Epithelial cell of esophagus (primary cell): ENCODE data around the gene TIMM22.
"Not testable (repeated sequence)": the region's sequence is repeated elsewhere in the genome, so short reads cannot be mapped to it uniquely, and the experiment has no call there.

ENCODE experiments used
- DNase-seq: peaks from one replicate; pipeline ENCODE4 v3.0.0; 2010; ENCODE audit warnings: low read depth
- H3K4me3 ChIP-seq: 2 replicates; pipeline ENCODE4 v1.5.1; 2011; ENCODE audit warnings: mild to moderate bottlenecking, low read length, control low read depth
- CTCF ChIP-seq: IDR thresholded peaks from 2 replicates; pipeline ENCODE4 v1.5.1; 2011; ENCODE audit warnings: low read depth, mild to moderate bottlenecking, low read length, control low read depth, inconsistent platforms; ENCODE audit not compliant: insufficient read depth; ENCODE audit errors: missing control alignments

Gene TIMM22

DNA sequence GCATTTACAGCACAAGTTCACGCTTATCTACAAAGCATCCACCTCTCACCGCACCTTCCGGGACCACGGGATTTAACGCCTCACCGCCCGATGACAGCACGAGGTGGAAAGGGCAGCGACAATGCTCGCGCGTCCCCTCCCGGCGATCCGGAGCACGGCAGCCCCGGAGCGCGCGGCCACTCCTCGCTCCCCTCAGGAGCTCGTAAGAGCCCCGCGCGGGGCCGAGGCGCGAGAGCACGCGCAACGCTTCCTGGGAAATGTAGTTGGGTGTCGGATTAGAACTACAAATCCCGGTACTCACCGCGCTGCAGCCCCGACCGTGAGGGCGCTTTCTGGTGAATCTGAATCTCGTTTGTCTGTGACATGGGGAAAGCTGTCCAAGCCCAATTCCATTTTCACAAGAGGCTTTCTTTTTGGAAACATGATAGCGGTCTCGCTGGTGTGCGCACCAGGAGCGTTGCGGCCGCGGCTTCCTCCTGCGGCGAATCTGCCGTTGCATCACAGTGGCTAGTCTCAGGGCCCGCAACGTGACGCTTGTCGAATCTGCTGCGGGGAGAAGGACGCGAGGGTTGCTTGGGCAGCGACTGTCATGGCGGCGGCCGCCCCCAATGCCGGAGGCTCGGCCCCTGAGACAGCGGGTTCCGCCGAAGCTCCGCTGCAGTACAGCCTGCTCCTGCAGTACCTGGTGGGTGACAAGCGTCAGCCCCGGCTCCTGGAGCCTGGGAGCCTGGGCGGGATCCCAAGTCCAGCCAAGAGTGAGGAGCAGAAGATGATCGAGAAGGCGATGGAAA, at the start of gene TIMM22:
TSS of gene TIMM22 (plus strand) at position 576 of the 791 bp plus-strand sequence. CDS start at position 590, 14 bp downstream.
- peak; percentile 98 for DNase-seq
- peak; percentile 70 for TF ChIP-seq CTCF
- H3K4me3 ChIP-seq, result peak within 1 kb of the TSS; percentile 100

DNA sequence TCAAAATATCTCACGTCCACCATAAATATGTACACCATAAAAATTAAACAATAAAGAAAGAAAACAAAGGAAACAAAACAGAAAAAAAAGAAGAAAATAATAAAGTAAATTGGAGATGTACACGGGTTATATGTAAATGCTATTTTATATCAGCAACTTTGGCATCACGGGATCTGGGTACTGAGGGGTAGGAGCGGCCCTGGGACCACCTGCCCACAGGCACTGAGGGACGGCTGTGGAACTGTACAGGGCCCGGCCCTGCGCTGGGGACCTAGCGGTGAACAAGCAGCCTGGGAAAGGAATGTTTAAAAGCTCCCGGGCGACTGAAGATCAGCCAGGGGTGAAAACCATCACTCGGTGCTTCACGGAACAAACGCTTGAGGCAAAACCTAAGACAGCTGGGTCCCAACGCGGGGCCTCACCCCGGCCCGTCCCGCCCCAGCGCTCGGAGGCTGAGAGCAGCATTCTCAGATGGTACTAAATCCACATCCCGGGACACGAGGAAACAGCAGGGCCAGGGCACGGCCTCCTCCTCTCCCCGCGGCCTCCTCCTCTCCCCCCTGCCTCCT, 48.6 kb upstream of the TIMM22 start:
- DNase-seq, result no peak
- H3K4me3 ChIP-seq, result no peak overlapping the region
- no peak for TF ChIP-seq CTCF

- TF ChIP-seq CTCF, result no peak
- no peak for DNase-seq
- H3K4me3 ChIP-seq, result no peak overlapping the region
Observed at GRCh38 chr17:949623-950303, 47.2 kb upstream of the TIMM22 start.

DNA sequence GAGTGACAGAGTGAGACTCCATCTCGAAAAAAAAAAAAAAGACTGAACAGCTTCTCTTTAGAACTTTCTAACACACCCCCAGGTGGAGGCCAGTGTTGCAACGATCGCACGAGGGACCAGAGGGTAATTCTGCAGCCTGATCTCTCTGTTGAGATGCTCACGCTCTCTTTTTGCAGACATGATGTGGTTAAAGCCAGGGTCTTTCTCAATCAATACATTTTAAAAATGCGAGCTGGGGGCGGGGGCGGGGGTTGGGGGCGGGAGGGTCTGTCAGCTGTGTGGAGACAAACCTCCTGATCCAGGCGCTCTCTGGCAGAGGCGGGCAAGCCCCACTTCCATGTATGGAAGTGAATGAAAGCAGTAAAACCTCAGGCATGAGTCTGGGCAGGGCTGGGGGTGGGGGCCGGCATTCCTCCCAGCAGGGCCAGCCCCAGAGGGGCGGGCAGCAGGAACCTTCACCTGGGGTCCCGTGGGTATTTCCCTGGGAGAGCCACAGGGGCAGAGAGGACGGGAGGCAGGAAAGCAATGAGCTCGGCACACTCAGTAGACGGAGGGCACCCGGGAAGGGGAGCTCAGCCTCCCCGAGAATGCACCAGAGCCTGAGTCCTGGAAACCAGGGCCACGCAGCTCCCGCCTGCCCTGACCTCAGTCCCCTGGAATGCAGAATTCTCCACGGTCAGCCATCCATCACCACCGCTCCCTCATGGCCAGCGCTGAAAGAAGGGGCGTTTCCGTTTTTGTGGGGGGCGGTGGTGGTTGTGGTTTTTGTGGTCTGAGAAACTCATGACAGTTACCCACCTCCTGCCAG, 45.4 kb upstream of the TIMM22 start:
- DNase-seq, result peak; percentile 63
- no peak for TF ChIP-seq CTCF

GRCh38 chr17:952592-952991, 44.3 kb upstream of the TIMM22 start:
- not testable (repeated sequence) for DNase-seq, H3K4me3 ChIP-seq

More for the DNA sequence above, 45.4 kb upstream of the TIMM22 start:
- H3K4me3 ChIP-seq, result no peak overlapping the region

DNA sequence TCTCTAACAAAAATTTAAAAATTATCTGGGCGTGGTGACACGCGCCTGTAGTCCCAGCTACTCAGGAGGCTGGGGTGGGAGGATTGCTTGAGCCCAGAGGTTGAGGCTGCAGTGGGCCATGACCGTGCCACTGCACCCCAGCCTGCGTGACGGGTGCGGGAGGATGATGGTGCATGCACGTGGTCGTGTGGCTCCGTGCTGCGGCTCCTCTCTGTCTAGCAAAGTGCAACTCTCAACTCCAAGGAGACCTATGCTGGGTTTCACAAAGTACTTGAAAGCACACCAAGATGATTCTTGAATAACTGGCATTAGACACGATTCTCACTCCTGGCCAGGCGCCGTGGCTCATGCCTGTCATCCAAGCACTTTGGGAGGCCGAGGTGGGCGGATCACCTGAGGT, 43.2 kb upstream of the TIMM22 start:
- no peak for DNase-seq
- no peak for TF ChIP-seq CTCF
- no peak overlapping the region for H3K4me3 ChIP-seq
